GM15510 (cell line): ENCODE results near the gene ANKRD29.

Experiments
- POLR2A ChIP-seq: IDR thresholded peaks from 3 replicates; pipeline ENCODE4 v1.6.1; 2011; ENCODE audit warnings: borderline replicate concordance; ENCODE audit not compliant: insufficient read length; ENCODE audit errors: extremely low read depth

The ANKRD29 gene

DNA sequence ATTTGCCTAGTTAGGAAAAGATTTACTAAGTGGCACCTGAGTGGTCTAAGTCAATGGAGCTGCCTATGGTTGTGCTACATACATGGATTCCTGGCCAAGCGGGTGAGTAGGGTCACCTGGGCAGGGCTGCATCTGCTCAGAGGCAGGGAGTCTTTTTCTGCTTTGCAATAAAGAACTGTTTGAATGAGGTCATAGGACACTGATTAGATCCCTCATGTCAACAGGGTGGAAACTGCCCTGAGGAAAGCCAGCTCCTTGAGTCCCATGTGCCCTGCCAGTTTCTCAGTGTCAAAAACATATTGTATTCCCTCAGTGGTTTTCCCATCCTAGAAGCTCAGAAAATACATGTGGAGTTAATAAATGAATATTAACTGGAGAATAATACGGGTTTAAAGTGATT, 31.1 kb upstream of the ANKRD29 start:
- TF ChIP-seq POLR2A, result no peak

DNA sequence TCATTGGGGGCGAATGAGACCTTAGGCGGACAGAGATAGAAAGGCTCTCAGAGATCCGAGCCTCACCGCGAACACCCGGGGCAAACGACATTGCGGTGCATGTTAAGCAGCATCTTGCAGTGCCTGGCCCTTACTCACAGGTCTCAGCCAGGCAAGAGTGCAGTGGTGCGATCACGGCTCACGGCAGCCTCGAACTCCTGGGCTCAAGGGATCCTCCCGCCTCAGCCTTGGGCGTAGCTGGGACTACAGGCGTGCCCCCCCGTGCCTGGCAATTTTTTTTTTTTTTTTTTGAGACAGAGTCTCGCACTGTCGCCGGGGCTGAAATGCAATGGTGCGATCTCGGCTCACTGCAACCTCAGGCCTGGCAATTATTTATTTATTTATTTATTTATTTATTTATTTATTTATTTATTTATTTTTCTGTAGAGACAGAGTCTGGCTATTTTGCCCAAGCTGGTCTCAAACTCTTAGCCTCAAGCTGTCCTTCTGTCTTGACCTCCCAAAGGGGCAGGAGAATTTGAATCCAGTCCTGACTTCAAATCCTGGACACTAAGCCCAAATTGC, 27.9 kb upstream of the ANKRD29 start:
- no peak for TF ChIP-seq POLR2A

DNA sequence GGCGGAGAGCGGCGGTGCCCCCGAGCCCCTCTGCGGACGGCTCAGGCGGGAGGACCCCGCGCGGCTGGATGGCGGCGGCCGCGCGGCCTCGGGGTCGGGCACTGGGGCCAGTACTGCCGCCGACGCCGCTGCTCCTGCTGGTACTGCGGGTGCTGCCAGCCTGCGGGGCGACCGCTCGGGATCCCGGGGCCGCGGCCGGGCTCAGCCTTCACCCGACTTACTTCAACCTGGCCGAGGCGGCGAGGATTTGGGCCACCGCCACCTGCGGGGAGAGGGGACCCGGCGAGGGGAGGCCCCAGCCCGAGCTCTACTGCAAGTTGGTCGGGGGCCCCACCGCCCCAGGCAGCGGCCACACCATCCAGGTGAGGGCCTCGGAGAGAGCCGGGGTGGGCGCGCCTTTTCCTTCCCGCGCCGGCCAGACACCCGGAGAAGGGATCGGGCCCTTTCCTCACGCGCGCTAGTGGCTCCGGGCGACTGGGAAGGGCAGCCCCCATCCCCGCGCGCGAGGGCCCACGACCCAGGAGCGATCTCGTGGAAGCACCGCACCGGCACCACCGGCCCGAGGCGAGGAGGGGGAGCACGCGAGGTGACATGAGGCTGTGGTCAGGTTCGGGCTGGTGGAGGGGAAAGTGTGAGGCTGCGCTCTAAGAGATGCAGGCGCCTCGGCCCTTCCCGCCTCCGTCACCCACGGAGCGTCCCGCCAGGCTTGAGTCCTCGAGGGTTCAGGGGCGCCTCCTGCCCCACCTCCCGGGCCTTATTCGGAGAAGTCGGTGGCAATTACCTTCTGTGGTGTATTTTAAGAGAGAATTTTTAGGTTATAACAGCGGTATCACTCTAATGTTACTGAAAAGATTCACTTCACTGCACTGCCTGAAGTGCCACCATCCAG, 27.1 kb upstream of the ANKRD29 start:
- no peak for TF ChIP-seq POLR2A

GRCh38 chr18:23689031-23689615, 26.4 kb upstream of the ANKRD29 start, which contains the start of gene LAMA3:
Gene LAMA3 (plus strand): TSS chr18:23689453. CDS start chr18:23689684, 231 bp downstream.
- TF ChIP-seq POLR2A, result no peak

- no peak for TF ChIP-seq POLR2A
Observed at GRCh38 chr18:23688528-23688927, 25.8 kb upstream of the ANKRD29 start.

GRCh38 chr18:23684515-23685197, 21.9 kb upstream of the ANKRD29 start:
- no peak for TF ChIP-seq POLR2A

GRCh38 chr18:23683671-23684070, 21.0 kb upstream of the ANKRD29 start:
- TF ChIP-seq POLR2A, result no peak

GRCh38 chr18:23683155-23683554, 20.4 kb upstream of the ANKRD29 start:
- TF ChIP-seq POLR2A, result no peak

- TF ChIP-seq POLR2A, result no peak
Observed at GRCh38 chr18:23682472-23682871, 19.8 kb upstream of the ANKRD29 start.

DNA sequence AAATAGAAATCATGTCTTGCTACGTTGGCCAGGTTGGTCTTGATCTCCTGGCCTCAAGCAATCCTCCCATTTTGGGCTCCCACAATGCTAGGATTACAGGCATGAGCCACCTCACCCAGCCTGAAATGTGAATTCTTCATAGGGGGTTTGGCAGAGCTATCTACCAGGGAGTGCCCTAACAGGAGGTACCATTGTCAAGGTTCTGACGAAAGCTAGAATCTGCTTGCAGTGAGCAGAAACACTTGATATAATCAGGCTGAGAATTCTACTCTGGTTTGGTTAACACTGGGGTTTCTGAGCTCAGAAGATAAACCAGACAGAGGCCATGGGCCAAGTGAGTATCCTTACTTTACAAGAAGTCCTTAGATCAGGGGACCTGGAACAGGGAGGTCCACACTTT, 19.3 kb upstream of the ANKRD29 start:
- TF ChIP-seq POLR2A, result no peak

GRCh38 chr18:23675896-23676295, 13.2 kb upstream of the ANKRD29 start:
- no peak for TF ChIP-seq POLR2A

- TF ChIP-seq POLR2A, result no peak
Observed at GRCh38 chr18:23675236-23675635, 12.5 kb upstream of the ANKRD29 start.

GRCh38 chr18:23673725-23674124, 11.0 kb upstream of the ANKRD29 start:
- TF ChIP-seq POLR2A, result no peak

GRCh38 chr18:23671564-23671963, 8.9 kb upstream of the ANKRD29 start:
- TF ChIP-seq POLR2A, result no peak

DNA sequence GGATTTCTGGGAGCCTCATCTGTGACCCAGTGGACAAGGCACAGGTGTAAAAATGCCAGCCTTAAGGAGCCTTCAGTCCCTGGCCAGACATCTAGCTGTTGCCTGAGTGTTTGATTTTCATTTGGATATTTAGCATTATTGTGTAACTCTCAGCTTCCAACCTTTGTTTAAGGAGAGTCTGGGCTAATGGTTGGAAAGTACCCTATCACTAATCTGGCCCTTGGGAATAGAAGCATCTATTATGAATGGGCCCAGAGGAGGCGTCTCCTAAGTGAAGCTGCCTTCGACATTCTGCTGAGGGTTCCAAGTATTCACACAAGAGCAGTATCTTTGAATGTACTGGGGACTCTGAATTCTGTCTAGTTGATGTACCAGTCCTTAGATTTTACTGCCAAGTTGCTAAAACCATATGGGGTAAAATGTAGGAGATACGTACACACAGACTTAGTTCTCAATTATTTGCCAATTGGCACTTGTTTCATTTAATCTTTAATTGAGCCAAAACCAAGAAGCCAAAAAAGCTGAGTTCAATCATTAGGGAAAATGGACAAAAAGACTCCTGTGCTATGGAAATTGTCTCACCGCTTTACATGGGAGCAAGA, 7.2 kb upstream of the ANKRD29 start:
- no peak for TF ChIP-seq POLR2A

DNA sequence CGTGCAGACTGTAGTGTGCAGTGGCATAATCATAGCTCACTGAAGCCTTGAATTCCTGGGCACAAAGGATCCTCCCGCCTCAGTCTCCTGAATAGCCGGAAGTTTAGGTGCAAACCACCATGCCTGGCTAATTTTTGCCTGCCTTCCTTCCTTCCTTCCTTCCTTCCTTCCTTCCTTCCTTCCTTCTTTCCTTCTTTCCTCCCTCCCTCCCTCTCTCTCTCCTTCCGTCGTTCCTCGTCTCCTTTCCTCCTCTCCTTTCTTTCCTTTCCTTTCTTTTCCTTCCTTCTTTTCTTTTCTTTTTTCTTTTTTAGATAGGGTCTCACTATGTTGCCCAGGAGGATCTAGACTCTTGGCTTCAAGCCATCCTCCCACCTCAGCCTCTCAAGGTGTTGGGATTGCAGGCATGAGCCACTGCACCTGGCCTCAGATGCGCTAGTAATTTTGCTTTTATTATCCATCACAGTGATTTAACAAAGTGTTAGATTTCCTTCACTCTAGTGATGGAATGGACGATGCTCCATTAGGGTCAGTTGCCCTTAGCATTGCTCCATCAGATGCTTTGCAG, 6.6 kb upstream of the ANKRD29 start:
- no peak for TF ChIP-seq POLR2A
